PC-3 (cell line): Measurements from ENCODE around the gene SIX4. TPM values are rescaled to one million over a fixed set of nuclear protein-coding genes. Genes with fewer than 3 reads are reported as not detected.

Experiments
- ATAC-seq: fragments of 200-7000 bp; cut with Tn5 transposase; 2 replicates; pipeline ENCODE4 v1.9.1; 2020; ENCODE audit warnings: mild to moderate bottlenecking, moderate library complexity
- BruUV-seq: library from RNA; stranded (reverse); fragments of 400-500 nt; replicated peaks from 2 replicates; lab custom pipeline; 2021; lab: Mats Ljungman, UMichigan
- CTCF ChIA-PET: fragments of 300-600 bp; sonication (Branson Sonifier 250); formaldehyde crosslinking; loops from one replicate; lab custom pipeline; 2022; ENCODE audit warnings: antibody characterized with exemption; lab: Charles Lee
- POLR2A ChIA-PET: fragments of 300-600 bp; sonication (Branson Sonifier 250); formaldehyde crosslinking; loops from one replicate; lab custom pipeline; 2022; ENCODE audit warnings: antibody characterized with exemption; ENCODE audit not compliant: unreplicated experiment; lab: Charles Lee
- DNase-seq: peaks from one replicate; pipeline ENCODE4 v3.0.0-alpha.2; 2015
- H2AFZ ChIP-seq: fragments of 300-600 bp; sonication (generic); 2 replicates; pipeline ENCODE4 v1.6.0; 2016; ENCODE audit warnings: antibody characterized with exemption, low read length
- H3F3A ChIP-seq: fragments of 300-600 bp; sonication (generic); one replicate; pipeline ENCODE4 v1.6.0; 2017; ENCODE audit warnings: antibody characterized with exemption, low read length, control low read depth, mild to moderate bottlenecking; ENCODE audit not compliant: unreplicated experiment
- H3K27ac ChIP-seq: fragments of 300-600 bp; sonication (generic); 2 replicates; pipeline ENCODE4 v1.5.1; 2016; ENCODE audit warnings: mild to moderate bottlenecking, low read length
- H3K27me3 ChIP-seq: fragments of 300-600 bp; sonication (generic); 2 replicates; pipeline ENCODE4 v1.6.1; 2016; ENCODE audit warnings: low read length, mixed read lengths
- H3K36me3 ChIP-seq: fragments of 300-600 bp; sonication (generic); 2 replicates; pipeline ENCODE4 v1.6.1; 2016; ENCODE audit warnings: low read depth, mixed run types, low read length, mixed read lengths
- H3K4me1 ChIP-seq: fragments of 300-600 bp; sonication (generic); 2 replicates; pipeline ENCODE4 v1.5.1; 2016; ENCODE audit warnings: low read length; ENCODE audit not compliant: insufficient read depth
- H3K4me2 ChIP-seq: fragments of 300-600 bp; sonication (generic); 2 replicates; pipeline ENCODE4 v1.6.0; 2016; ENCODE audit warnings: low read length
- H3K4me3 ChIP-seq: fragments of 300-600 bp; sonication (generic); 2 replicates; pipeline ENCODE4 v1.5.1; 2016; ENCODE audit warnings: mild to moderate bottlenecking, low read length, mixed read lengths
- H3K79me2 ChIP-seq: fragments of 300-600 bp; sonication (generic); 2 replicates; pipeline ENCODE4 v1.6.1; 2017; ENCODE audit warnings: low read length, mixed read lengths
- H3K9ac ChIP-seq: fragments of 300-600 bp; sonication (generic); 2 replicates; pipeline ENCODE4 v1.6.0; 2016; ENCODE audit warnings: mild to moderate bottlenecking, low read length
- H3K9me2 ChIP-seq: fragments of 300-600 bp; sonication (generic); replicated peaks from 2 replicates; pipeline ENCODE4 v1.6.1; 2016; ENCODE audit warnings: mixed run types, low read length, mixed read lengths
- H3K9me3 ChIP-seq: fragments of 300-600 bp; sonication (generic); 2 replicates; pipeline ENCODE4 v1.6.1; 2016; ENCODE audit warnings: low read length, mixed read lengths
- H4K20me1 ChIP-seq: fragments of 300-600 bp; sonication (generic); 2 replicates; pipeline ENCODE4 v1.6.1; 2016; ENCODE audit warnings: low read length, mixed read lengths
- CTCF ChIP-seq: fragments of 300-600 bp; sonication (generic); conservative IDR thresholded peaks from 2 replicates; pipeline ENCODE4 v1.5.1; 2017; ENCODE audit warnings: antibody characterized with exemption, low read depth, mild to moderate bottlenecking, low read length
- EZH2 ChIP-seq: fragments of 300-600 bp; sonication (generic); IDR thresholded peaks from one replicate; pipeline ENCODE4 v1.6.1; 2017; ENCODE audit warnings: antibody characterized with exemption, mild to moderate bottlenecking, low read length; ENCODE audit not compliant: unreplicated experiment
- EZH2phosphoT487 ChIP-seq: fragments of 300-600 bp; sonication (generic); IDR thresholded peaks from 2 replicates; pipeline ENCODE4 v1.6.1; 2018; ENCODE audit warnings: mild to moderate bottlenecking, antibody characterized with exemption, low read length, borderline replicate concordance
- intact Hi-C: fragments of 100-400 bp; cut with micrococcal nuclease; formaldehyde crosslinking; loops from 2 replicates; pipeline ENCODE4 v1.9.0; 2023
- total RNA-seq: library from RNA; depleted of rRNA; stranded (reverse); fragments of >200 nt; gene quantifications from 2 replicates; pipeline ENCODE4 v1.2.3, GENCODE V29; 2014

The SIX4 gene
- total RNA-seq, 1 experiment from 2014 or later: 29.2 TPM

DNA sequence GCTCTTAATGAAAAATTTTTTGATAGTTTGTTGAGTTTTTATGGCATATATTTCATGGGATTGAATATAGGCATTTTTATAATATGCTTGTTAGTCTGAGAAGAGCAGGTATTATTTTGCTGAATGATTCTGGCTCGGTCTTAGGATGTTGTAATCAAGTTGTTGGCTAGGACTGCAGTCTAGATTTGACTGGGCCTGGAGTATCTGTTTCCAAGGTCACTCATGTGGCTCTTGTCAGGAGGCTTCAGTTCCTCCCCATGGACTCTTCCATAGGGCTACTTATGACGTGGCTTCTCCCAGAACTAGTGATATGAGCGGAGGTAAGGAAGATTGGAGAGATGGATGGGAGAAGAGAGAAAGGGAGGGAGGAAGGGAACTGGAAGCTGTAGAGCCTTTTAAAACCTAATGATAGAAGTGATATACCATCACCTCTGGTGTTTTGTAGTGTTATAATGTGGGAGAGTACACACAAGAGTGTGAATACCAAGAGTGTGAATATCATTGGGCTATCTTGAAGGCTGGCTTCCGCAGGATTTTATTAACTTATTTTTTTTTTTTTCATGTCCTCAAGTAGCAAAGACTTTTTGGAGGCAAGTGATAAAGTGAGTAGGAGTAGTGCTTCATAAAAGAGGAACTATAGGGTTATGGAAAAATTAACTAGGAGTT is 14.8 kb upstream of the SIX4 start:
- POLR2A ChIA-PET: no interaction called here
- no peak for TF ChIP-seq EZH2phosphoT487
- TF ChIP-seq CTCF: no peak
- no peak for TF ChIP-seq EZH2
- Histone ChIP-seq H3F3A (no peaks in the 10 kb centered on the region), H3K27me3 (no peaks in the 10 kb centered on the region), H3K4me2 (no peak overlapping the region), H3K79me2 (peaks cover 93% of the 10 kb centered on the region), H2AFZ (no peak overlapping the region), H3K9me2 (no peaks in the 10 kb centered on the region), H3K36me3 (no peaks in the 10 kb centered on the region), H3K4me1 (peaks cover 15% of the 10 kb centered on the region), H3K9me3 (no peaks in the 10 kb centered on the region), H3K27ac (no peak overlapping the region), H3K4me3 (no peak overlapping the region), H4K20me1 (peaks cover 21% of the 10 kb centered on the region; the same call in 1 of the 2 replicates), H3K9ac (no peak overlapping the region)
- no TSS peak for BruUV-seq
- ATAC-seq: no peak
- intact Hi-C loops: loop anchor here (5.0 kb wide), 2 partner anchors 228 to 458 kb away; no protein-coding TSS in a partner anchor
- no peak for DNase-seq
- CTCF ChIA-PET: no interaction called here

GRCh38 chr14:60736494-60736893 is 12.3 kb upstream of the SIX4 start:
- Histone ChIP-seq H4K20me1 (peaks cover 16% of the 10 kb centered on the region; the same call in 1 of the 2 replicates), H3K27ac (no peak overlapping the region), H3K9ac (peak overlapping the region; percentile 82), H3K79me2 (peaks cover 68% of the 10 kb centered on the region), H3K4me1 (peaks cover 15% of the 10 kb centered on the region), H3K36me3 (no peaks in the 10 kb centered on the region), H3K4me2 (peak overlapping the region; percentile 93), H3K4me3 (peak overlapping the region; percentile 94), H2AFZ (no peak overlapping the region), H3K27me3 (no peaks in the 10 kb centered on the region), H3K9me2 (no peaks in the 10 kb centered on the region), H3K9me3 (no peaks in the 10 kb centered on the region), H3F3A (no peaks in the 10 kb centered on the region)
- POLR2A ChIA-PET: interaction anchor here (0.6 kb wide), 1 partner anchor 1471 kb away, joined by 3 read pairs; no protein-coding TSS in a partner anchor
- peak; percentile 92 for DNase-seq
- BruUV-seq: no TSS peak
- intact Hi-C loops: loop anchor here (1.0 to 5.0 kb wide), 5 partner anchors 21 to 461 kb away; no protein-coding TSS in a partner anchor
- TF ChIP-seq EZH2phosphoT487 (no peak), EZH2 (no peak), CTCF (no peak)
- CTCF ChIA-PET: interaction anchor here (0.6 to 1.1 kb wide), 5 partner anchors 13 to 1186 kb away, joined by 3 to 16 read pairs (median 3); no protein-coding TSS in a partner anchor
- peak; percentile 82 for ATAC-seq
